Caco-2 (cell line): ENCODE results near the gene C2orf69. TPM values are rescaled to one million over a fixed set of nuclear protein-coding genes. Genes with fewer than 3 reads are reported as not detected.

ENCODE experiments used
- BruUV-seq: library from RNA; stranded (reverse); fragments of 400-500 nt; replicated peaks from 2 replicates; lab custom pipeline; 2021; lab: Mats Ljungman, UMichigan
- CTCF ChIA-PET: fragments of 300-600 bp; sonication (Branson Sonifier 250); formaldehyde crosslinking; loops from one replicate; lab custom pipeline; 2022; ENCODE audit warnings: antibody characterized with exemption; lab: Charles Lee
- POLR2A ChIA-PET: fragments of 300-600 bp; sonication (Branson Sonifier 250); formaldehyde crosslinking; loops from one replicate; lab custom pipeline; 2022; ENCODE audit warnings: antibody characterized with exemption; lab: Charles Lee
- DNase-seq, 2 experiments: peaks; one replicate each; pipeline versions ENCODE4 v3.0.0 to v3.0.0-alpha.2; 2020 to 2022
- H3K27me3 ChIP-seq: replicated peaks from 2 replicates; pipeline ENCODE4 v1.6.0; 2011; ENCODE audit warnings: low read length; ENCODE audit not compliant: control insufficient read depth, insufficient read depth
- H3K36me3 ChIP-seq: 2 replicates; pipeline ENCODE4 v1.5.1; 2011; ENCODE audit warnings: low read length; ENCODE audit not compliant: control insufficient read depth, insufficient read depth
- H3K4me1 ChIP-seq: fragments of 250-450 bp; sonication (Bioruptor Pico); 2 replicates; pipeline ENCODE4 v1.5.1; 2020; ENCODE audit warnings: mild to moderate bottlenecking
- H3K4me3 ChIP-seq: 2 replicates; pipeline ENCODE4 v1.5.1; 2011; ENCODE audit warnings: low read depth, mild to moderate bottlenecking, control low read depth, low read length
- H3K9me3 ChIP-seq: fragments of 250-450 bp; sonication (Bioruptor Pico); 2 replicates; pipeline ENCODE4 v1.5.1; 2020; ENCODE audit warnings: mild to moderate bottlenecking, moderate library complexity
- H3K27ac Mint-ChIP-seq: one replicate; pipeline ENCODE4 v1.8.0; 2022; ENCODE audit warnings: mixed read lengths; ENCODE audit not compliant: unreplicated experiment
- H3K27me3 Mint-ChIP-seq: one replicate; pipeline ENCODE4 v1.8.0; 2022; ENCODE audit warnings: mixed read lengths; ENCODE audit not compliant: insufficient read depth, unreplicated experiment
- H3K36me3 Mint-ChIP-seq: one replicate; pipeline ENCODE4 v1.8.0; 2022; ENCODE audit warnings: mild to moderate bottlenecking, mixed read lengths; ENCODE audit not compliant: insufficient read depth, unreplicated experiment
- H3K4me1 Mint-ChIP-seq: one replicate; pipeline ENCODE4 v1.8.0; 2022; ENCODE audit warnings: low read depth, mixed read lengths; ENCODE audit not compliant: unreplicated experiment
- H3K4me3 Mint-ChIP-seq: one replicate; pipeline ENCODE4 v1.8.0; 2022; ENCODE audit warnings: mild to moderate bottlenecking, moderate library complexity, mixed read lengths; ENCODE audit not compliant: unreplicated experiment
- H3K9me3 Mint-ChIP-seq: one replicate; pipeline ENCODE4 v1.8.0; 2022; ENCODE audit warnings: mixed read lengths; ENCODE audit not compliant: unreplicated experiment
- CTCF ChIP-seq, 2 experiments: fragments of 200-600 bp in 1 of 2; IDR thresholded peaks; 1 replicate in 1 of 2; 2 replicates in 1 of 2; pipeline versions ENCODE4 v1.5.1 to v1.8.0; 2011 to 2022; ENCODE audit warnings: antibody characterized with exemption in 1 of 2, control low read depth in 1 of 2, inconsistent platforms in 1 of 2, low read depth in 1 of 2, low read length in 1 of 2, mild to moderate bottlenecking in 1 of 2, moderate library complexity in 1 of 2; ENCODE audit not compliant: insufficient read depth in 1 of 2, severe bottlenecking in 1 of 2, unreplicated experiment in 1 of 2
- intact Hi-C: fragments of 100-400 bp; cut with micrococcal nuclease; formaldehyde crosslinking; loops from one replicate; pipeline ENCODE4 v1.10.0; 2022; ENCODE audit not compliant: unreplicated experiment
- total RNA-seq: library from RNA; stranded (reverse); gene quantifications from 2 replicates; pipeline ENCODE4 v1.2.3, GENCODE V29; 2022

Gene C2orf69
- total RNA-seq, 1 experiment from 2014 or later = 17.1 TPM

- ChIA-PET POLR2A (no interaction called here), CTCF (no interaction called here)
- Mint-ChIP-seq H3K27ac (no peak overlapping the region), H3K36me3 (no peaks in the 10 kb centered on the region), H3K27me3 (peaks cover 5% of the 10 kb centered on the region), H3K4me3 (no peak overlapping the region), H3K9me3 (peaks cover 48% of the 10 kb centered on the region), H3K4me1 (no peaks in the 10 kb centered on the region)
- no peak for TF ChIP-seq CTCF (IDR thresholded peaks at IDR 0.05; ENCODE audit: insufficient read depth in 1 of 2, low read depth in 1 of 2, low read length in 1 of 2, severe bottlenecking in 1 of 2, unreplicated experiment in 1 of 2)
- Histone ChIP-seq H3K4me1 (no peaks in the 10 kb centered on the region), H3K4me3 (no peak overlapping the region), H3K36me3 (no peaks in the 10 kb centered on the region), H3K9me3 (peaks cover 21% of the 10 kb centered on the region), H3K27me3 (no peaks in the 10 kb centered on the region)
- no TSS peak for BruUV-seq
- no peak for DNase-seq
- intact Hi-C loops = no loop called here
Observed at GRCh38 chr2:199875400-199875799, 35.7 kb upstream of the C2orf69 start.

- DNase-seq = no peak
- no peak for TF ChIP-seq CTCF (IDR thresholded peaks at IDR 0.05; ENCODE audit: insufficient read depth in 1 of 2, low read depth in 1 of 2, low read length in 1 of 2, severe bottlenecking in 1 of 2, unreplicated experiment in 1 of 2)
- H3K27ac Mint-ChIP-seq = no peak overlapping the region
- Histone ChIP-seq H3K36me3 (no peaks in the 10 kb centered on the region), H3K9me3 (no peaks in the 10 kb centered on the region), H3K4me1 (no peaks in the 10 kb centered on the region), H3K27me3 (no peaks in the 10 kb centered on the region; the same call in 1 of the 2 replicates), H3K4me3 (no peak overlapping the region)
- H3K36me3 Mint-ChIP-seq = no peaks in the 10 kb centered on the region
- no peak overlapping the region for H3K4me3 Mint-ChIP-seq
- peaks cover 10% of the 10 kb centered on the region for H3K9me3 Mint-ChIP-seq
- intact Hi-C loops = no loop called here
- H3K27me3 Mint-ChIP-seq = no peaks in the 10 kb centered on the region
- POLR2A ChIA-PET = no interaction called here
- H3K4me1 Mint-ChIP-seq = no peaks in the 10 kb centered on the region
- BruUV-seq = no TSS peak
- CTCF ChIA-PET = interaction anchor here (1.1 kb wide), 1 partner anchor 142 kb away, joined by 3 read pairs; no protein-coding TSS in a partner anchor
Observed at GRCh38 chr2:199882667-199883066, 28.4 kb upstream of the C2orf69 start.

DNA sequence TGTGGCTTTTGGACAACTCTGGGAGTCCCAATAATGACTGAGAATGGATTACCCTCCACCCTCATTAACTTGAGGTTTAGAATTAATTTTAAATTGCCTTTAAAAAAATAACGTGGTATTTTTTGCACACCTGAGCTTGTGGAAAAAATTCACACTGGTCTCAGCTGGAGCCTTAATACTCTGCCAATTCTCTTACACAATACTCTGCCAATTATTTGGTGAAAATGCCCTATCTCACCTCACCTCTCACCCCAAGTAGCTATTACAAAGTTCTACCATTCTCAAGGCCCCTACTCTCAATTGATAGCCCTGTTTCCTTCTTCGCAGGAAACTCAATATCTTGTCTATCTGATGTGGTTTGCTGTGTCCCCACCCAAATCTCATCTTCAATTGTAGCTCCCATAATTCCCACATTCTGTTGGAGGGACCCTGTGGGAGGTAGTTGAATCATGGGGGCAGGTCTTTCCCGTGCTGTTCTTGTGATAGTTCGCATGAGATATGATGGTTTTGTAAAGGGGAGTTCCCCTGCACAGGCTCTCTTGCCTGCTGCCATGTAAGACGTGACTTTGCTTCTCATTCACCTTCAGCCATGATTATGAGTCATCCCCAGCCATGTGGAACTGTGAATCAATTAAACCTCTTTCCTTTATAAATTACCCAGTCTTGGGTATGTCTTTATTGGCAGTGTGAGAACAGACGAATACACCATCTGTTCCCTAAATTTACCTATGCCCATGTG lies 27.4 kb upstream of the C2orf69 start:
- Mint-ChIP-seq H3K27me3 (peaks cover 2% of the 10 kb centered on the region), H3K36me3 (no peaks in the 10 kb centered on the region), H3K4me3 (no peak overlapping the region), H3K4me1 (no peaks in the 10 kb centered on the region), H3K27ac (no peak overlapping the region), H3K9me3 (peaks cover 10% of the 10 kb centered on the region)
- no peaks in the 10 kb centered on the region for H3K9me3 ChIP-seq
- no peak for TF ChIP-seq CTCF (IDR thresholded peaks at IDR 0.05; ENCODE audit: insufficient read depth in 1 of 2, low read depth in 1 of 2, low read length in 1 of 2, severe bottlenecking in 1 of 2, unreplicated experiment in 1 of 2)
- ChIA-PET POLR2A (no interaction called here), CTCF (no interaction called here)
- H3K4me3 ChIP-seq = no peak overlapping the region
- H3K27me3 ChIP-seq = no peaks in the 10 kb centered on the region; the same call in 1 of the 2 replicates
- no peaks in the 10 kb centered on the region for H3K36me3 ChIP-seq
- H3K4me1 ChIP-seq = no peaks in the 10 kb centered on the region
- intact Hi-C loops = no loop called here
- DNase-seq = no peak
- no TSS peak for BruUV-seq
